ENCODE data around the gene ARL5A. TPM values are rescaled to one million over a fixed set of nuclear protein-coding genes. Genes with fewer than 3 reads are reported as not detected.
A peak's percentile ranks its signal among the peaks of the same experiment; 100 is the strongest.

The ARL5A gene
- total and polyA plus RNA-seq, 5 experiments from 2014 or later, result 40.0 to 64.0 (median 43.2) TPM

DNA sequence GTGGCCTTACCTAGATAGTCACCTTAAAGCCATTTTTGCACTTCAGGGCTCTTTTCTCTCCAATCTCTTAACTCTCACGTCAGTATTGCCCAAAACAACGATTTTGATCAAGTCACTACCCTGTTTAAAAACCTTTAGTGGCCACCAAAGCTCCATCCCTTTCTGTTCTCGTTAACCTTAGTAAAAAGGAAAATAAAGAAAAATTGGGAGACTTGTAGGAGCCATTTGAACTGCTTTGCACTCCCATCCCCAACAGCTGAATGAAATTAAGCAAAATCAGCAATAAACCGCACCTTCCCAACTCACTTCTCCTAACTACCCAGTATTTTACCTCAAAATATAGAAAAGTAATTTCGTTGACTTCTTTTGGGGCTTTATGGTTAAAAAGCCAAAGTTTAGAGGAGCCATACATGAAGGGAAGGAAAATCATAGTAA, 686 bp upstream of the ARL5A start:
- no peaks in the 10 kb centered on the region for H3K27me3 Mint-ChIP-seq
- POLR2A ChIA-PET, result interaction anchor here (0.7 to 1.4 kb wide), 3 partner anchors 186 to 191 kb away, joined by 3 to 10 read pairs (median 3); no protein-coding TSS in a partner anchor
- no peak for ATAC-seq

DNA sequence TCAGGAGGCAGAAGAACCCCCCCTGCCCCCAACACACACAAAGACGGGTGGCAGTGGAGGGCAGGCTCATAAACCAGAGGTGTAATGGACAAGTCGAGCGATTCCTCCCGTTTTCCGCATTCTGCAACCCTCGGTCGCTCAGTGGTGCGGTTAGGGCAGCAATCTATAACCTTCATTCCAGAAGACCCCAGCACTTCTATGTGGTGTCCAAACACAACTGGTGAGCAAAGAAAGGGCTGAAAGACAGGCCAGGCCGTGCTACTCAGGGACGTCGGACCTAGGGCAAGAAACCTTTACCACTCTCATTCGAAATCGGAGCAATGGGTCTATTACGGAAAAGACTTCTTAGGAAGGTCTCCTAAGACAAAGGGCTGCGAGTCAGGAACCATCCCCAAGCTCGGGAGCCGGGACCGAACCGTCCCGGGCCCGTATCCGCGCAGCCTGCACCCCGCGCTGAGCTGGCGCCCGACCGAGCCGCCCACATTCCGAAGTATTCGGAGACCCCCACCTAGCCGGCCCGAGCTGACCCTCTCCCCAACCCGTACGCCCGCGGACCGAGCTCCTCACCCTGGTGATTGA, 568 bp downstream of the ARL5A start:
- ATAC-seq, result peak; percentile 29 to 37
- Mint-ChIP-seq H3K9me3 (no peaks in the 10 kb centered on the region), H3K27me3 (no peaks in the 10 kb centered on the region), H3K4me1 (peaks cover 26 to 63% (median 54%) of the 10 kb centered on the region in 4 donors), H3K27ac (peak overlapping the region; percentile 84 to 95 (median 92)), H3K36me3 (peaks cover 0 to 2% (median 0%) of the 10 kb centered on the region in 3 donors), H3K4me3 (peak overlapping the region; percentile 86 to 97 (median 92))
- POLR2A ChIA-PET, result interaction anchor here (0.6 to 1.9 kb wide), 6 partner anchors 9 to 890 kb away, joined by 3 to 10 read pairs (median 3); partner anchors contain the start of gene PRPF40A
- DNase-seq, result peak in 3 of 10 donors; percentile 8 to 18 (median 9)

More for the DNA sequence above, 686 bp upstream of the ARL5A start:
- peak in 1 of 10 donors; percentile 7 for DNase-seq
- Mint-ChIP-seq H3K4me1 (peaks cover 22 to 51% (median 42%) of the 10 kb centered on the region in 4 donors), H3K4me3 (peak overlapping the region; percentile 86 to 95 (median 92)), H3K27ac (peak overlapping the region; percentile 90 to 97 (median 94)), H3K36me3 (peaks cover 0 to 2% (median 0%) of the 10 kb centered on the region in 3 donors), H3K9me3 (no peaks in the 10 kb centered on the region)

DNA sequence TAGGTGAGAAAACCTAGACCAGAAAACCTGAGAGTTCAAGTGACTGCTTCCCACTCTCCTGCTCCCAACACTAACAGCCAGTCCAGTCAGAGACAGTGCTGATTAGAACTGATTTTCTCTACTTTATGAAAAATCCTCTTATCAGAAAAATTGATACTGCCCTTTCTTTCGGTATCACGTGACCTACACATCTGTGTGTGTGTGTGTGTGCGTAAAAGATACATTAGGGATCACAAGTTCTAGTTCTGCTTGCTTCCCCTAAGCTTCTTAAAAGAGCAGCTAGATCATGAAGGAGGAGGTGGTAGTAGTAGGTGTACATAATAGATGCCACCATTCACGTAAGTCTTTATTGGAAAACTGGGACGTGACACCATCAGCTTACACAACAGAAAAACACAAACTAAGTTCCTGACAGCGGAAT, 1.5 kb downstream of the ARL5A start:
- Mint-ChIP-seq H3K27ac (peak overlapping the region in 6 of 10 donors; percentile 15 to 95 (median 92)), H3K27me3 (no peaks in the 10 kb centered on the region), H3K9me3 (no peaks in the 10 kb centered on the region), H3K36me3 (peaks cover 0 to 2% (median 0%) of the 10 kb centered on the region in 3 donors), H3K4me1 (peaks cover 26 to 70% (median 61%) of the 10 kb centered on the region in 4 donors), H3K4me3 (peak overlapping the region; percentile 86 to 97 (median 92))
- ATAC-seq (no peak), DNase-seq (no peak)
- POLR2A ChIA-PET, result interaction anchor here (1.1 to 1.9 kb wide), 2 partner anchors 56 to 891 kb away, joined by 3 to 5 read pairs; partner anchors contain the start of gene PRPF40A

DNA sequence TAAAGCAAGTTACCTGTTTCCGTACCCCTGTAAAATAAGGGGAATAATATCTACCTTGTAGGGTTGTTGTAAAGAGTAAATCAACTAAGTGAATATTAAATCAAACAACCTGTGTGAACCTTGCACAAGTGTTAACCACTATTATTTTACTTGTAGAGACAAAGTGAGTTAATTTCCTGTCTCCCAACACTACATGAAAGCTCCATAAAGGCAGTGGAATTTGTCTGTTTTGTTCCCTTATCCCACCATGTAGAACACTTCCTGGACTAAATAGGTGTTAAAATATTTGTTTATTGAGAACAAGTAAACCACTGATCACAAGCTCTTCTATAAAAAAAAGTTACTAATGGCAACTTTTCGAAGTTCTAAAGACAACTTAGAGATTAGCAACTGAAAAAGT, 3.3 kb downstream of the ARL5A start:
- POLR2A ChIA-PET, result no interaction called here
- no peak for ATAC-seq
- peaks cover 30 to 80% (median 74%) of the 10 kb centered on the region in 4 donors for H3K4me1 Mint-ChIP-seq
- no peak overlapping the region for H3K27ac Mint-ChIP-seq
- H3K27me3 Mint-ChIP-seq, result no peaks in the 10 kb centered on the region
- DNase-seq, result no peak
- H3K9me3 Mint-ChIP-seq, result no peaks in the 10 kb centered on the region
- peak overlapping the region in 1 of 10 donors; percentile 4 for H3K4me3 Mint-ChIP-seq
- H3K36me3 Mint-ChIP-seq, result peaks cover 0 to 2% (median 2%) of the 10 kb centered on the region in 3 donors

DNA sequence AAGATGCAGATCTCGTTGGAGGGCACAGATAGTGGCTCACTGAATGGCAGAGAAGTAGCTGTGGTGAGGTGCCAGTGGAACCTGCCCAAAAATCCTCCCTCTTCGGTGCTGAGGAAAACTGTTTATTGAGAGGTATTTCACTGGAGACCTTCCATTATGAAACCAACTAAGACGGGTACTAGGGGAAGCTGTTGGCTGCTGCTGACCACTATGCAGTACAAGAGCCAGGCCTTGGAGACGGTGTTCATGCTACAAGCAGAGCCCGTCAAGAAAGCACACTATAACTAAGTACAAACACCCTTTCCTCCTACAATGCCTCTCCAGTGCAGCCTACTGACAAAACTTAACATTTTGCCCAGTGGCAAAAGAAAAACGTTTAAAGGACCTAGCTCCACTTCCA, 4.6 kb downstream of the ARL5A start:
- Mint-ChIP-seq H3K4me3 (peak overlapping the region in 3 of 10 donors; percentile 3 to 16 (median 7)), H3K4me1 (peaks cover 27 to 77% (median 72%) of the 10 kb centered on the region in 4 donors), H3K9me3 (no peaks in the 10 kb centered on the region), H3K27ac (no peak overlapping the region), H3K36me3 (peaks cover 0 to 3% (median 2%) of the 10 kb centered on the region in 3 donors), H3K27me3 (no peaks in the 10 kb centered on the region)
- no peak for DNase-seq
- ATAC-seq, result no peak
- POLR2A ChIA-PET, result no interaction called here

DNA sequence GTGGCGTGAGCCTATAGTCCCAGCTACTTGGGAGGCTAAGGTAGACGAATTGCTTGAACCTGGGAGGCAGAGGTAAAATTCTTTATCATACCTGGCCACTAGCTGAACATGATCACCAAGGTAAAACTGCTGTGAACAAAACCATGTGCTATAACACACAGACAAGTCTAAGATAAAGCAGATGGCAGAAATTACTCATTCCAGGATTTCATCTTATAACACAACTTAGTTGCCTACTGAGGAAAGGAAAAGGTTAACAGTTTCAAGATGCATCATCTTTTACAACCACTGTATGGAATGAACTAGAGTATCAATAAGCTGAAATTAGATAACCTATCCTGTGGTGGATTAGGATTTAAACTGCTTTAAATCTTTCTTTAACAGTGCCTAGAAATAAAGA, 8.3 kb downstream of the ARL5A start:
- ATAC-seq, result no peak
- peaks cover 5 to 13% (median 5%) of the 10 kb centered on the region in 3 donors for H3K36me3 Mint-ChIP-seq
- DNase-seq, result no peak
- POLR2A ChIA-PET, result no interaction called here
- H3K4me1 Mint-ChIP-seq, result peaks cover 16 to 71% (median 55%) of the 10 kb centered on the region in 4 donors
- H3K9me3 Mint-ChIP-seq, result no peaks in the 10 kb centered on the region
- no peak overlapping the region for H3K4me3 Mint-ChIP-seq
- no peak overlapping the region for H3K27ac Mint-ChIP-seq
- no peaks in the 10 kb centered on the region for H3K27me3 Mint-ChIP-seq

DNA sequence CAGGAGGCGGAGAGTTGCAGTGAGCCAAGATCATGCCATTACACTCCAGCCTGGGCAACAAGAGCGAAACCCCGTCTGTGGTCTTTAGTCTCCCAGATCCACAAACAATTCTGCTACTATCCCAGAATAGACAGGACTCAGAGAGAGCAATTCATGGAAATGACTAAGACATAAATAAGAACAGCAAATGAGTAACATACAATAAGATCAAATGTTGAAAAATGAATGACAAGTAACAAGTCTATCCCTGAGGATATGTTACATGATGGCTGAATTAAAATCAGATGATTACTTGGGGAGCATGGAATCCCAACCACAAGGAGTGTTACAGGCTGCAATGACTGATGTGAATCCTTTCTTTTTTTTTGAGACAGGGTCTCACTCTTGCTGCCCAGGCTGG, 10.3 kb downstream of the ARL5A start:
- H3K27me3 Mint-ChIP-seq, result no peaks in the 10 kb centered on the region

DNA sequence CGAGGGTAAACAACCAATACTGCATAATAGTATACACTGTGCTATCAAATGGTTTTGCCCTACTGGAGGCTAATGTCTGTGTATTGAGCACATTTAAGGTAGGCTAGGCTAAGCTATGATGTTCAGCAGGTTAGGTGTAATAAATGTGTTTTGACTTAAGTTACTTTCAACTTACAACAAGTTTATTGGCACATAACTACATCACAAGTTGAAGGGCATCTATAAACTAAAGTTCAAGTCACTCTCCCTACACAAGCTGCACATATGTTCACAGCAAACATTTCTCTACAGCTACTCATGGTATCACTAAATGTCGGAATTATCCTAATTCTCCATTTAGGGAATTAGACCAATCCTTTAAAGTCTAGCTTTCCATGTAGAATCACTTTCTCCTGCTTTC, 11.4 kb downstream of the ARL5A start:
- POLR2A ChIA-PET, result no interaction called here
- Mint-ChIP-seq H3K36me3 (peaks cover 5 to 40% (median 17%) of the 10 kb centered on the region in 3 donors), H3K9me3 (no peaks in the 10 kb centered on the region), H3K27ac (no peak overlapping the region), H3K4me1 (peaks cover 10 to 43% (median 26%) of the 10 kb centered on the region in 4 donors), H3K27me3 (no peaks in the 10 kb centered on the region), H3K4me3 (no peak overlapping the region)
- ATAC-seq, result no peak
- no peak for DNase-seq

More for the DNA sequence above, 10.3 kb downstream of the ARL5A start:
- no peak overlapping the region for H3K4me3 Mint-ChIP-seq
- POLR2A ChIA-PET, result no interaction called here
- no peaks in the 10 kb centered on the region for H3K9me3 Mint-ChIP-seq
- ATAC-seq (no peak), DNase-seq (no peak)
- H3K27ac Mint-ChIP-seq, result peak overlapping the region in 1 of 10 donors; percentile 19
- H3K4me1 Mint-ChIP-seq, result peaks cover 10 to 54% (median 35%) of the 10 kb centered on the region in 4 donors
- peaks cover 5 to 32% (median 10%) of the 10 kb centered on the region in 3 donors for H3K36me3 Mint-ChIP-seq

DNA sequence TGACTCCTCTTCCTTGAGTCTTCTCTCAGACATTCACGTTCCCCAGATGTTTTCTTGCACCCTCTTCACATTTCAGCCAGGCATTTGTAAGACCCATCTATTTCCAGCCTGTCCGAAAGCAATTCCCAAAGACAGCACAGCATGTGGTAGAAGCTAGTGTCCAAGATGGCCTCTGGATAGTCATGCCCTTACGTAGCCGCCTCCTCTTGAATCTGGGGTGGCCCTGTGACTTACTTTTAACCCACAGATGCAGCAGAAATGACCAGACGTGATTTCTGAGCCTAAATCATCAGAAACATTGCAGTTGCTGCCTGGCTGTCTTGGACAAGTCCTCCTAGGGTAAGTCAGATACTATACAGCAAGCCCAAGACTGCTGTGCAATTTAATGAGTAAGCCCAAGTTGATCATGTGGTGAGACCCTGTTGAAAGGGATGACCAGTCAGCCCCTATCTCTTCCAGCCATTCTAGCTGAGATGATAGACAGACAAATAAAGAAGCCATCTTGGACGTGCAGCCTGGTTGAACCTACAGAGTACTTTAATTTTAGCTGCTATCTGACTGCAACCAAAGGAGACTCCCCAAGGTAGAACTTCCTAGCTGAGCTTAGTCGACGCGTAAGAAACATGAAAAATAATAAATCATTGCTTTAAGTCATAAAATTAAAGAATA, 12.3 kb downstream of the ARL5A start:
- POLR2A ChIA-PET, result interaction anchor here (0.6 kb wide), 1 partner anchor 182 kb away, joined by 3 read pairs; no protein-coding TSS in a partner anchor
- Mint-ChIP-seq H3K9me3 (no peaks in the 10 kb centered on the region), H3K27ac (no peak overlapping the region), H3K27me3 (no peaks in the 10 kb centered on the region), H3K4me1 (peaks cover 8 to 36% (median 21%) of the 10 kb centered on the region in 4 donors), H3K4me3 (no peak overlapping the region), H3K36me3 (peaks cover 6 to 46% (median 23%) of the 10 kb centered on the region in 3 donors)
- ATAC-seq (no peak), DNase-seq (no peak)

DNA sequence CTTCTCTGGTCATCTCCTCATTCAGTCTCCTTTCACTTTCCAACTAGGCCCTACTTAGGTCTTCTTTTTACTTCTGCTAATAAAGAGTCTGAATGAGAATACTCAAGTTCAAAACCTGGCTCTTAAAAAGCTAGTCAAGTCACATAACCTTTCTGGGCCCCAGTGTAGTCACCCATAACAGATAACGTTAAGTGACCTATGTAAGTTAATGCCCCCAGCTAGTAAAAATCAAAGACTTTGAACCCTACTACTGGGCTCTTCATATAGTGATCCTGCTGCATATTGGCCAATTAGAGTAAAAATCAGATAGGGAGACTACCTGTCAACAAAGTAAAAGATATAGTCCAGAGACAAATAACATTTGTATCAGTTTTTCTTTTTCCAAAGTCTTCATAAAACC, 17.7 kb downstream of the ARL5A start:
- ATAC-seq, result no peak
- peaks cover 4 to 11% (median 5%) of the 10 kb centered on the region in 4 donors for H3K4me1 Mint-ChIP-seq
- no peak overlapping the region for H3K4me3 Mint-ChIP-seq
- DNase-seq, result no peak
- POLR2A ChIA-PET, result no interaction called here
- no peaks in the 10 kb centered on the region for H3K9me3 Mint-ChIP-seq
- H3K36me3 Mint-ChIP-seq, result peaks cover 14 to 45% (median 24%) of the 10 kb centered on the region in 3 donors
- H3K27me3 Mint-ChIP-seq, result no peaks in the 10 kb centered on the region
- H3K27ac Mint-ChIP-seq, result peak overlapping the region in 4 of 10 donors; percentile 22 to 66 (median 24)

DNA sequence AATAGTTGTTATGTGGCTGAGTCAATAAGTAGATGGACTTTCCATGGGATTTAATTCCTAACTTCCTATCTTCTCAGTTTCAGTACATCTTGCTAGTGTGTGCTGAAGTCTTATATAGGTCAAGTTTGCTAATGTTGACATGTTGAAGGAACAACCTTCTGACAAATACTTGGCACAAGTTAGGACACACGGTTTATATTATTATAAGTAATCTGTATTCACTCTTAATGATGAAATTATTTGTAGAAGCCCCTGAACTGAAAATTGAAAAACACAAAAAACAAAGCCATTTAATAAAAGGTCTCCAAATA, 19.2 kb downstream of the ARL5A start:
- POLR2A ChIA-PET, result no interaction called here
- peaks cover 9 to 39% (median 20%) of the 10 kb centered on the region in 3 donors for H3K36me3 Mint-ChIP-seq
- no peak overlapping the region for H3K27ac Mint-ChIP-seq

DNA sequence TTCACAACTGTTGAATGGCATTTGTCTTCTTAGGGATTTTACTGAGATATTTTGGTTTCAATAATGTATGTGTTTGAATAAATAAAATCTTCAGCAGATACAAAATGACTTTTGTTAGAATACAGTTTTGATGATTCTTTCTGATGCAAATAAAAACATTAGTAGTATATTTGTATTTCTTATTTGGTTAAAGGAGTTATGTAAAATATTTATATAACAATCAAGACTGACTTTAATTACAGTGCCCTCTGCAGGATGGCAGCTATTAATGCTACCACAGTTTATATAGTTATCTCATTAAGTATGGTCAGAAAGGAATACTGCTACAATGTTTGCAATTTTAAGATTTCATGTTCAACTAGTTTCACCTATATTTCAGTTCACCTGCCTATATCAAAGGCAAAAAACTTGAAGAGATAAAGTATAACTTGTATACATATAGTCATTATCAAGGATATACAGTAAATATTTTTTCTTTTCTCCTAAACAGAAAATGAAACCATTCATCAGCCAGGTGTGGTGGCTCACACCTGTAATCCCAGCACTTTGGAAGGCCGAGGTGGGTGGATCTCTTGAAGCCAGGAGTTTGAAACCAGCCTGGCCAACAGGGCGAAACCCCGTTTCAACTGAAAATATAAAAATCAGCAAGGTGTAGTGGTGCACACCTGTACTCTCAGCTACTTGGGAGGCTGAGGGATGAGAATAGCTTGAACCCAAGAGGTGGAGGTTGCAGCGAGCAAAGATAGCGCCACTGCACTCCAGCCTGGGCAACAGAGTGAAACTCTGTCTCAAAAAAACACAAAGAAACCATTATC, 19.8 kb downstream of the ARL5A start:
- POLR2A ChIA-PET, result no interaction called here
- Mint-ChIP-seq H3K4me1 (peaks cover 0 to 7% (median 3%) of the 10 kb centered on the region in 4 donors), H3K9me3 (no peaks in the 10 kb centered on the region), H3K36me3 (peaks cover 9 to 36% (median 20%) of the 10 kb centered on the region in 3 donors), H3K27me3 (no peaks in the 10 kb centered on the region), H3K4me3 (no peak overlapping the region), H3K27ac (peak overlapping the region in 1 of 10 donors; percentile 8)
- DNase-seq, result peak in 4 of 10 donors; percentile 2 to 48 (median 40)
- peak; percentile 58 to 65 for ATAC-seq

More for the DNA sequence above, 19.2 kb downstream of the ARL5A start:
- Mint-ChIP-seq H3K27me3 (no peaks in the 10 kb centered on the region), H3K4me3 (no peak overlapping the region), H3K9me3 (no peaks in the 10 kb centered on the region), H3K4me1 (peaks cover 0 to 7% (median 3%) of the 10 kb centered on the region in 4 donors)
- no peak for DNase-seq
- ATAC-seq, result no peak

All from naive thymus-derived CD8-positive, alpha-beta T cell (primary cell).